ENCODE measurements around the gene HSFX1. TPM values are rescaled to one million over a fixed set of nuclear protein-coding genes. Genes with fewer than 3 reads are reported as not detected.

Gene HSFX1
- total and polyA plus RNA-seq, 2 donors (not counting 1 experiment from before 2014, with no cell fraction given), result 1.2 to 2.9 TPM

GRCh38 chrX:149807747-149808458 lies 34.0 kb downstream of the HSFX1 start:
- WGBS (ENCODE audit: insufficient coverage), result 92% methylated on average over 5 of the region's 12 CpGs
- POLR2A ChIA-PET, result no interaction called here
- TF ChIP-seq CTCF (IDR thresholded peaks at IDR 0.05), result no peak
- no peak for TF ChIP-seq EZH2 (IDR thresholded peaks at IDR 0.05; ENCODE audit: borderline replicate concordance, insufficient read depth, low read depth, low read length, poor library complexity, severe bottlenecking)
- no peak overlapping the region for H3K9ac ChIP-seq (ENCODE audit: low read length)
- Mint-ChIP-seq H3K4me3 (no peak overlapping the region), H3K4me1 (no peaks in the 10 kb centered on the region), H3K27ac (no peak overlapping the region), H3K9me3 (ENCODE audit: insufficient read depth) (no peaks in the 10 kb centered on the region), H3K27me3 (no peaks in the 10 kb centered on the region)
- no peak overlapping the region for H2AFZ ChIP-seq (ENCODE audit: insufficient read depth, low read depth, low read length, poor library complexity, severe bottlenecking)
- no peak overlapping the region for H3K4me2 ChIP-seq (replicated peaks; ENCODE audit: low read depth, low read length, poor library complexity, severe bottlenecking)
- no peaks in the 10 kb centered on the region for H4K20me1 ChIP-seq (ENCODE audit: control insufficient read depth, insufficient read depth, low read length, poor library complexity, severe bottlenecking)
- no peaks in the 10 kb centered on the region for H3K9me3 ChIP-seq (ENCODE audit: control extremely low read depth in 1 of 3, control insufficient read depth in 2 of 3, insufficient read depth in 1 of 3, low read length in 2 of 3)
- intact Hi-C loops (cut with micrococcal nuclease), result no loop called here
- H3K4me3 ChIP-seq (ENCODE audit: control extremely low read depth in 1 of 5, extremely low read depth in 1 of 5, insufficient read depth in 1 of 5, low read depth in 2 of 5, low read length in 4 of 5), result no peak overlapping the region
- no peaks in the 10 kb centered on the region for H3K79me2 ChIP-seq (ENCODE audit: control insufficient read depth, insufficient read depth, low read length)
- CTCF ChIA-PET, result no interaction called here
- H3K4me1 ChIP-seq (ENCODE audit: control insufficient read depth in 2 of 2, insufficient read depth in 2 of 2, low read length in 2 of 2), result no peaks in the 10 kb centered on the region
- DNase-seq (no peak), ATAC-seq (ENCODE audit: low read depth) (no peak)
- H3K27me3 ChIP-seq (replicated peaks in 1 of 4; ENCODE audit: control extremely low read depth in 1 of 4, control insufficient read depth in 3 of 4, insufficient read depth in 4 of 4, low read length in 3 of 4), result no peaks in the 10 kb centered on the region
- no peaks in the 10 kb centered on the region for H3K36me3 ChIP-seq (replicated peaks in 1 of 2; ENCODE audit: control extremely low read depth in 1 of 2, control insufficient read depth in 1 of 2, extremely low read depth in 1 of 2, insufficient read depth in 2 of 2, low read length in 1 of 2)
- no peak overlapping the region for H3K27ac ChIP-seq (ENCODE audit: low read length in 2 of 2)

GRCh38 chrX:149818652-149819051 lies 44.8 kb downstream of the HSFX1 start:
- Histone ChIP-seq H3K27me3 (replicated peaks in 1 of 4; ENCODE audit: control extremely low read depth in 1 of 4, control insufficient read depth in 3 of 4, insufficient read depth in 4 of 4, low read length in 3 of 4) (no peaks in the 10 kb centered on the region), H3K4me1 (ENCODE audit: control insufficient read depth in 2 of 2, insufficient read depth in 2 of 2, low read length in 2 of 2) (no peaks in the 10 kb centered on the region), H3K27ac (ENCODE audit: low read length in 2 of 2) (no peak overlapping the region), H3K79me2 (ENCODE audit: control insufficient read depth, insufficient read depth, low read length) (no peaks in the 10 kb centered on the region), H3K9ac (ENCODE audit: low read length) (no peak overlapping the region), H3K4me3 (ENCODE audit: control extremely low read depth in 1 of 5, extremely low read depth in 1 of 5, insufficient read depth in 1 of 5, low read depth in 2 of 5, low read length in 4 of 5) (no peak overlapping the region), H3K36me3 (replicated peaks in 1 of 2; ENCODE audit: control extremely low read depth in 1 of 2, control insufficient read depth in 1 of 2, extremely low read depth in 1 of 2, insufficient read depth in 2 of 2, low read length in 1 of 2) (no peaks in the 10 kb centered on the region), H3K9me3 (ENCODE audit: control extremely low read depth in 1 of 3, control insufficient read depth in 2 of 3, insufficient read depth in 1 of 3, low read length in 2 of 3) (no peaks in the 10 kb centered on the region), H3K4me2 (replicated peaks; ENCODE audit: low read depth, low read length, poor library complexity, severe bottlenecking) (no peak overlapping the region), H4K20me1 (ENCODE audit: control insufficient read depth, insufficient read depth, low read length, poor library complexity, severe bottlenecking) (no peaks in the 10 kb centered on the region), H2AFZ (ENCODE audit: insufficient read depth, low read depth, low read length, poor library complexity, severe bottlenecking) (no peak overlapping the region)
- DNase-seq (no peak), ATAC-seq (ENCODE audit: low read depth) (no peak)
- Mint-ChIP-seq H3K9me3 (ENCODE audit: insufficient read depth) (no peaks in the 10 kb centered on the region), H3K27ac (no peak overlapping the region), H3K27me3 (peaks cover 3% of the 10 kb centered on the region), H3K4me1 (no peaks in the 10 kb centered on the region), H3K4me3 (no peak overlapping the region)
- CTCF ChIA-PET, result no interaction called here
- POLR2A ChIA-PET, result no interaction called here
- intact Hi-C loops (cut with micrococcal nuclease), result no loop called here
- WGBS (ENCODE audit: insufficient coverage), result no CpG with 5 or more reads among the region's 1 CpG
- no peak for TF ChIP-seq EZH2 (IDR thresholded peaks at IDR 0.05; ENCODE audit: borderline replicate concordance, insufficient read depth, low read depth, low read length, poor library complexity, severe bottlenecking)
- TF ChIP-seq CTCF (IDR thresholded peaks at IDR 0.05), result no peak
